Loucy (cell line): ENCODE results near the gene MPPED2.

Experiments
- CTCF ChIP-seq: fragments of 200-600 bp; sonication (generic); conservative IDR thresholded peaks from 2 replicates; pipeline ENCODE4 v1.5.1; 2014; ENCODE audit warnings: mild to moderate bottlenecking, antibody characterized with exemption, low read length
- EZH2phosphoT487 ChIP-seq: fragments of 200-600 bp; IDR thresholded peaks from 2 replicates; pipeline ENCODE4 v1.6.1; 2018; ENCODE audit warnings: antibody characterized with exemption, mild to moderate bottlenecking, moderate library complexity, borderline replicate concordance

- no peak for TF ChIP-seq CTCF
- no peak for TF ChIP-seq EZH2phosphoT487
These were observed 282 bp downstream of the MPPED2 start for GRCh38 chr11:30585892-30586250.
